BE2C (cell line): ENCODE data around the gene INO80B.

ENCODE experiments used
- DNase-seq: peaks from one replicate; pipeline ENCODE4 v3.0.0-alpha.2; 2020
- H3K27me3 ChIP-seq: fragments of 250-450 bp; sonication (Bioruptor Pico); 2 replicates; pipeline ENCODE4 v1.5.1; 2020; ENCODE audit warnings: mild to moderate bottlenecking
- H3K36me3 ChIP-seq: fragments of 250-450 bp; sonication (Bioruptor Pico); 2 replicates; pipeline ENCODE4 v1.5.1; 2020; ENCODE audit warnings: mild to moderate bottlenecking
- H3K4me1 ChIP-seq: fragments of 250-450 bp; sonication (Bioruptor Pico); 2 replicates; pipeline ENCODE4 v1.5.1; 2020
- H3K4me3 ChIP-seq: 2 replicates; pipeline ENCODE4 v1.5.1; 2011; ENCODE audit warnings: low read depth, low read length
- H3K9me3 ChIP-seq: fragments of 250-450 bp; sonication (Bioruptor Pico); 2 replicates; pipeline ENCODE4 v1.5.1; 2020
- CTCF ChIP-seq: IDR thresholded peaks from 2 replicates; pipeline ENCODE4 v1.5.1; 2012; ENCODE audit warnings: mild to moderate bottlenecking, low read depth, low read length

INO80B gene

GRCh38 chr2:74430502-74430901 is 24.4 kb upstream of the INO80B start:
- no peak for DNase-seq
- no peaks in the 10 kb centered on the region for H3K9me3 ChIP-seq
- no peaks in the 10 kb centered on the region for H3K4me1 ChIP-seq
- H3K4me3 ChIP-seq, result no peak overlapping the region
- TF ChIP-seq CTCF, result no peak
- no peaks in the 10 kb centered on the region for H3K36me3 ChIP-seq
- H3K27me3 ChIP-seq, result no peaks in the 10 kb centered on the region

- no peak for DNase-seq
- H3K4me1 ChIP-seq, result peaks cover 3% of the 10 kb centered on the region; the same call in 1 of the 2 replicates
- no peaks in the 10 kb centered on the region for H3K9me3 ChIP-seq
- no peaks in the 10 kb centered on the region for H3K27me3 ChIP-seq
- no peaks in the 10 kb centered on the region for H3K36me3 ChIP-seq
- TF ChIP-seq CTCF, result no peak
- H3K4me3 ChIP-seq, result no peak overlapping the region
Measured at GRCh38 chr2:74436111-74436805, 18.6 kb upstream of the INO80B start.

- Histone ChIP-seq H3K9me3 (no peaks in the 10 kb centered on the region), H3K4me3 (no peak overlapping the region), H3K27me3 (no peaks in the 10 kb centered on the region), H3K36me3 (no peaks in the 10 kb centered on the region), H3K4me1 (peaks cover 3% of the 10 kb centered on the region; the same call in 1 of the 2 replicates)
- TF ChIP-seq CTCF, result no peak
- no peak for DNase-seq
Measured at GRCh38 chr2:74436848-74437695, 17.8 kb upstream of the INO80B start.

DNA sequence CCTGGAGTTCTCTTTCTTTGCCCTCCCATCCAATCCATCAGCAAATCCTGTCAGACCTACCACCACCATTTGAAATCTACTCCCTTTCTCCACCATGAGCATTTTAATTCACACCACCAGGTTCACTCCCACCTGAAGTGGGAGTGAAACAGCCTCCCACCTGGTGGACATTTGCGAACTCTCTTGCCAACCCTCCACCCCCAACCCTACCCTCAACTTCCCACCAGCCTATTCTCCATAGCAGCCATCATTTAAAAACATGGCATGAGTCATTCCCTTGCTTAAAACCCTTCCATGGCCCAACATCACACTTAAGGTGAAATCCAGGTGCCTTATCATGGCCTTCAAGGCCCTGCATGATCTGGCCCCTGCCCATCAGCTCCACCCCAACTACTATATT is 16.6 kb upstream of the INO80B start:
- no peaks in the 10 kb centered on the region for H3K27me3 ChIP-seq
- no peaks in the 10 kb centered on the region for H3K9me3 ChIP-seq
- no peak for TF ChIP-seq CTCF
- H3K4me3 ChIP-seq, result no peak overlapping the region
- peaks cover 3% of the 10 kb centered on the region; the same call in 1 of the 2 replicates for H3K4me1 ChIP-seq
- no peak for DNase-seq
- H3K36me3 ChIP-seq, result no peaks in the 10 kb centered on the region

- Histone ChIP-seq H3K9me3 (no peaks in the 10 kb centered on the region), H3K36me3 (no peaks in the 10 kb centered on the region), H3K4me3 (peak overlapping the region; percentile 69), H3K4me1 (peaks cover 3% of the 10 kb centered on the region; the same call in 1 of the 2 replicates), H3K27me3 (no peaks in the 10 kb centered on the region)
- TF ChIP-seq CTCF, result no peak
- DNase-seq, result no peak
Measured at GRCh38 chr2:74439373-74439772, 15.5 kb upstream of the INO80B start.
